Endothelial cell of umbilical vein (primary cell): ENCODE measurements around the gene SLC25A45. TPM values are rescaled to one million over a fixed set of nuclear protein-coding genes. Genes with fewer than 3 reads are reported as not detected.

Experiments used
- BruUV-seq: library from RNA; stranded (reverse); fragments of 400-500 nt; replicated peaks from 2 replicates; lab custom pipeline; 2021; lab: Mats Ljungman, UMichigan
- CTCF ChIA-PET: fragments of 300-600, 350-600 bp; sonication (Branson Sonifier 250); formaldehyde crosslinking; loops from one replicate; lab custom pipeline; 2021; ENCODE audit warnings: antibody characterized with exemption, inconsistent platforms; lab: Charles Lee
- POLR2A ChIA-PET: fragments of 300-600, 350-600 bp; sonication (Branson Sonifier 250); formaldehyde crosslinking; loops from one replicate; lab custom pipeline; 2021; ENCODE audit warnings: antibody characterized with exemption, inconsistent platforms; lab: Charles Lee
- DNase-seq: peaks from one replicate; pipeline ENCODE4 v3.0.0-alpha.2; 2011; ENCODE audit warnings: low read depth, low spot score
- FAIRE-seq: peaks from 2 replicates; lab custom pipeline; 2011; peaks lifted over from hg19 to GRCh38; lab: Jason Lieb, UNC
- H2AFZ ChIP-seq: 2 replicates; pipeline ENCODE4 v1.6.0; 2012; ENCODE audit warnings: low read depth, low read length, control low read depth, inconsistent platforms
- H3K27ac ChIP-seq: 2 replicates; pipeline ENCODE4 v1.5.1; 2011; ENCODE audit warnings: low read depth, mild to moderate bottlenecking, control low read depth, low read length, moderate library complexity; ENCODE audit not compliant: insufficient read depth
- H3K27me3 ChIP-seq, 2 experiments: 2 replicates each; pipeline versions ENCODE4 v1.6.0 to v1.6.1; 2011; ENCODE audit warnings: low read length in 2 of 2, mixed read lengths in 1 of 2; ENCODE audit not compliant: control insufficient read depth in 2 of 2, insufficient read depth in 2 of 2
- H3K36me3 ChIP-seq, 2 experiments: 2 replicates in 1 of 2; 3 replicates in 1 of 2; pipeline ENCODE4 v1.5.1; 2011; ENCODE audit warnings: low read length in 2 of 2, mild to moderate bottlenecking in 1 of 2, moderate library complexity in 1 of 2; ENCODE audit not compliant: control insufficient read depth in 2 of 2, insufficient read depth in 2 of 2; ENCODE audit errors: extremely low read depth in 1 of 2
- H3K4me1 ChIP-seq: 3 replicates; pipeline ENCODE4 v1.5.1; 2011; ENCODE audit warnings: mild to moderate bottlenecking, low read length; ENCODE audit not compliant: control insufficient read depth, insufficient read depth; ENCODE audit errors: extremely low read depth
- H3K4me2 ChIP-seq: 2 replicates; pipeline ENCODE4 v1.6.1; 2011; ENCODE audit warnings: low read length, control low read depth, mixed read lengths; ENCODE audit not compliant: insufficient read depth
- H3K4me3 ChIP-seq, 3 experiments: fragments of 200-600 bp in 1 of 3; sonication (generic), shearing (Covaris generic) in 1 of 3; replicated peaks in 1 of 3; 2 replicates each; pipeline ENCODE4 v1.5.1; 2011 to 2016; ENCODE audit warnings: control low read depth in 3 of 3, low read length in 3 of 3, mild to moderate bottlenecking in 2 of 3, inconsistent platforms in 1 of 3, low read depth in 1 of 3, moderate library complexity in 1 of 3; ENCODE audit not compliant: insufficient read depth in 1 of 3
- H3K79me2 ChIP-seq: 2 replicates; pipeline ENCODE4 v1.6.0; 2012; ENCODE audit warnings: low read length, inconsistent platforms; ENCODE audit not compliant: control insufficient read depth, insufficient read depth
- H3K9ac ChIP-seq: replicated peaks from 2 replicates; pipeline ENCODE3; 2011; ENCODE audit warnings: low read length, control low read depth; ENCODE audit not compliant: insufficient read depth; ENCODE audit errors: extremely low read depth
- H3K9me1 ChIP-seq: replicated peaks from 3 replicates; pipeline ENCODE4 v1.6.0; 2011; ENCODE audit warnings: mild to moderate bottlenecking, low read length; ENCODE audit not compliant: control insufficient read depth, insufficient read depth; ENCODE audit errors: extremely low read depth
- H3K9me3 ChIP-seq: replicated peaks from 2 replicates; pipeline ENCODE4 v1.5.1; 2012; ENCODE audit warnings: low read length, inconsistent platforms; ENCODE audit not compliant: control insufficient read depth, insufficient read depth
- H4K20me1 ChIP-seq: replicated peaks from 2 replicates; pipeline ENCODE3; 2011; ENCODE audit warnings: mild to moderate bottlenecking, low read length; ENCODE audit not compliant: control insufficient read depth, insufficient read depth; ENCODE audit errors: extremely low read depth
- CTCF ChIP-seq, 2 donors: IDR thresholded peaks; 1 replicate in 1 of 2; 2 replicates in 1 of 2; pipeline ENCODE4 v1.5.1; 2011; ENCODE audit warnings: low read length in 2 of 2, mild to moderate bottlenecking in 2 of 2, moderate library complexity in 2 of 2, control low read depth in 1 of 2, inconsistent platforms in 1 of 2, low read depth in 1 of 2; ENCODE audit not compliant: insufficient read depth in 1 of 2; ENCODE audit errors: extremely low read depth in 1 of 2
- POLR2AphosphoS5 ChIP-seq: IDR thresholded peaks from 2 replicates; pipeline ENCODE4 v1.6.1; 2012; ENCODE audit warnings: low read depth, mild to moderate bottlenecking, control low read depth, low read length, moderate library complexity; ENCODE audit not compliant: insufficient read depth
- dilution Hi-C: fragments of 300-500 bp; cut with MboI; formaldehyde crosslinking; loops from one replicate; pipeline ENCODE4 v1.15.0; 2019; ENCODE audit warnings: low sequenced_read_pairs; ENCODE audit not compliant: extremely low pct_ligation_motif_present
- intact Hi-C: fragments of 100-400 bp; cut with micrococcal nuclease; formaldehyde crosslinking; loops from one replicate; pipeline ENCODE4 v1.10.0; 2022
- polyA plus RNA-seq, 4 experiments: library from polyadenylated mRNA; depleted of rRNA in 3 of 4; stranded (reverse) in 3 of 4; unstranded in 1 of 4; fragments of >200 nt; gene quantifications; 2 replicates each; pipeline versions ENCODE4 v1.2.1 to v1.2.3, GENCODE V29; 2011 to 2012; ENCODE audit warnings: missing spikeins in 1 of 4
- total RNA-seq: library from RNA; stranded (reverse); gene quantifications from 2 replicates; pipeline ENCODE4 v1.2.3, GENCODE V29; 2021

Gene SLC25A45
- total and polyA plus RNA-seq, 2 donors (not counting 3 experiments of a cell fraction or from before 2014, with no cell fraction given), result 1.2 to 3.1 TPM

DNA sequence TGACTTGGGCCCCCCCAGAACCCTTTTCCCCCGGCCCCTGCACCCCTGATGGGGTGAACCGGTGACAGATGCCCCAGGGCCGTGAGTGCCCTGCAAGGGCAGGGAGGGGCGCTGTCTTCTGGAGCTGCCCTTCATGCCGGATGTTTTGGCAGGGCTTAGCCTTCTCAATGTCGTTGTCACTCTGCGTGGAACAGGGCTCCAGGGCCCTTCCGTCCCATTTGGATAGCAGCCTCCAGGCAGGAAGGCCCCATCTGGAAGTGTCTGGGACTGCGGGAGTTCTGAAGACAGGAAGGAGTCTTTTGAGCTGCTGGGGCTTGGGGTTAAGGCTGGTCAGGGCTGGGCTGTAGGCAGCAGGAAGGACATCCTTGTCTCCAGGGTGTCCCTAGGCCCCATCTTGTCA is 8.6 kb upstream of the SLC25A45 start:
- Histone ChIP-seq H2AFZ (no peak overlapping the region), H3K9me3 (no peaks in the 10 kb centered on the region), H3K27ac (peak overlapping the region; percentile 77), H4K20me1 (no peaks in the 10 kb centered on the region), H3K79me2 (peaks cover 67% of the 10 kb centered on the region), H3K36me3 (peaks cover 6 to 22% of the 10 kb centered on the region in 2 experiments), H3K4me2 (peak overlapping the region; percentile 12), H3K4me1 (peaks cover 44% of the 10 kb centered on the region), H3K27me3 (no peaks in the 10 kb centered on the region), H3K9ac (peak overlapping the region; percentile 62), H3K9me1 (no peaks in the 10 kb centered on the region), H3K4me3 (peak overlapping the region in 1 of 3 experiments; percentile 12)
- peak; percentile 73 for FAIRE-seq
- DNase-seq, result peak; percentile 32
- ChIA-PET POLR2A (interaction anchor here (0.6 to 1.7 kb wide), 5 partner anchors 31 to 272 kb away, joined by 3 to 6 read pairs (median 4); partner anchors contain the start of gene NEAT1), CTCF (interaction anchor here (1.1 to 2.9 kb wide), 2 partner anchors 25 to 42 kb away, joined by 3 to 9 read pairs; no protein-coding TSS in a partner anchor)
- intact Hi-C loops, result no loop called here
- BruUV-seq, result no TSS peak
- dilution Hi-C loops, result no loop called here
- TF ChIP-seq POLR2AphosphoS5 (no peak), CTCF (IDR thresholded peaks at IDR 0.05; ENCODE audit: extremely low read depth in 1 of 2, insufficient read depth in 1 of 2, low read depth in 1 of 2, low read length in 2 of 2) (peak in 1 of 2 donors; percentile 7)
